Upper lobe of left lung (tissue), 6 donors: Measurements from ENCODE around the gene TRAF2. TPM values are rescaled to one million over a fixed set of nuclear protein-coding genes. Genes with fewer than 3 reads are reported as not detected.

ENCODE experiments used
- ATAC-seq, 2 donors: fragments of 200-7000 bp; cut with Tn5 transposase; one replicate each; pipeline ENCODE4 v1.9.1; 2022; ENCODE audit warnings: mild to moderate bottlenecking in 2 of 2, moderate library complexity in 2 of 2; ENCODE audit not compliant: low FRiP score in 2 of 2
- DNase-seq, 2 donors: peaks; one replicate each; pipeline ENCODE4 v3.0.0-alpha.2; 2019 to 2020
- H3K27ac ChIP-seq, 4 donors: fragments of 200-600 bp; sonication (generic); one replicate each; pipeline ENCODE4 v1.5.1; 2016 to 2019
- H3K27me3 ChIP-seq, 4 donors: fragments of 200-600 bp; sonication (generic); one replicate each; pipeline ENCODE4 v1.5.1; 2017 to 2019
- H3K36me3 ChIP-seq, 4 donors: fragments of 200-600 bp; sonication (generic); one replicate each; pipeline ENCODE4 v1.5.1; 2016 to 2019
- H3K4me1 ChIP-seq, 4 donors: fragments of 200-600 bp; sonication (generic); one replicate each; pipeline ENCODE4 v1.5.1; 2018 to 2019
- H3K4me3 ChIP-seq, 4 donors: fragments of 200-600 bp; sonication (generic); one replicate each; pipeline ENCODE4 v1.5.1; 2017 to 2019; ENCODE audit warnings: mild to moderate bottlenecking in 2 of 4, moderate library complexity in 1 of 4
- H3K9me3 ChIP-seq, 4 donors: fragments of 200-600 bp; sonication (generic); one replicate each; pipeline ENCODE4 v1.5.1; 2018 to 2019
- EP300 ChIP-seq, 4 donors: sonication (generic); formaldehyde crosslinking; IDR thresholded peaks; one replicate each; pipeline ENCODE4 v1.5.1; 2017; ENCODE audit warnings: antibody characterized with exemption in 4 of 4, control low read depth in 2 of 4
- POLR2A ChIP-seq, 4 donors: fragments of 450-650 bp; IDR thresholded peaks; one replicate each; pipeline ENCODE4 v1.5.1; 2016 to 2017; ENCODE audit warnings: antibody characterized with exemption in 4 of 4, mild to moderate bottlenecking in 2 of 4
- POLR2AphosphoS5 ChIP-seq, 2 donors: sonication (generic); formaldehyde crosslinking; IDR thresholded peaks; one replicate each; pipeline ENCODE4 v1.5.1; 2017; ENCODE audit warnings: antibody characterized with exemption in 2 of 2
- WGBS, 2 donors: methylation state at CpG; one replicate each; pipeline ENCODE4 v1.1.5; 2017 to 2018; 5-methylcytosine and 5-hydroxymethylcytosine counted together
- total RNA-seq, 6 donors: library from RNA; depleted of rRNA in 4 of 6; stranded (reverse); fragments of >200 nt in 4 of 6; gene quantifications; one replicate each; pipeline versions ENCODE4 v1.1.0 to v1.2.1, GENCODE V29; 2016 to 2021
- TF ChIP-seq, protein P1 (sequence below), 6 experiments: fragments of 450-650 bp in 4 of 6; fragments of 200-600 bp in 2 of 6; sonication (generic) in 2 of 6; IDR thresholded peaks; one replicate each; pipeline ENCODE4 v1.5.1; 2016 to 2019; ENCODE audit warnings: antibody characterized with exemption in 6 of 6
- donor health status: DM: no; HTN: no; CAD: no; lungs with moderate emphysema.
- donor health status: DM: no; HTN: yes; CAD: no; lungs with severe emphysema.

The TRAF2 gene
- total RNA-seq, 6 donors from 2014 or later: 10.6 to 20.8 (median 13.4) TPM

DNA sequence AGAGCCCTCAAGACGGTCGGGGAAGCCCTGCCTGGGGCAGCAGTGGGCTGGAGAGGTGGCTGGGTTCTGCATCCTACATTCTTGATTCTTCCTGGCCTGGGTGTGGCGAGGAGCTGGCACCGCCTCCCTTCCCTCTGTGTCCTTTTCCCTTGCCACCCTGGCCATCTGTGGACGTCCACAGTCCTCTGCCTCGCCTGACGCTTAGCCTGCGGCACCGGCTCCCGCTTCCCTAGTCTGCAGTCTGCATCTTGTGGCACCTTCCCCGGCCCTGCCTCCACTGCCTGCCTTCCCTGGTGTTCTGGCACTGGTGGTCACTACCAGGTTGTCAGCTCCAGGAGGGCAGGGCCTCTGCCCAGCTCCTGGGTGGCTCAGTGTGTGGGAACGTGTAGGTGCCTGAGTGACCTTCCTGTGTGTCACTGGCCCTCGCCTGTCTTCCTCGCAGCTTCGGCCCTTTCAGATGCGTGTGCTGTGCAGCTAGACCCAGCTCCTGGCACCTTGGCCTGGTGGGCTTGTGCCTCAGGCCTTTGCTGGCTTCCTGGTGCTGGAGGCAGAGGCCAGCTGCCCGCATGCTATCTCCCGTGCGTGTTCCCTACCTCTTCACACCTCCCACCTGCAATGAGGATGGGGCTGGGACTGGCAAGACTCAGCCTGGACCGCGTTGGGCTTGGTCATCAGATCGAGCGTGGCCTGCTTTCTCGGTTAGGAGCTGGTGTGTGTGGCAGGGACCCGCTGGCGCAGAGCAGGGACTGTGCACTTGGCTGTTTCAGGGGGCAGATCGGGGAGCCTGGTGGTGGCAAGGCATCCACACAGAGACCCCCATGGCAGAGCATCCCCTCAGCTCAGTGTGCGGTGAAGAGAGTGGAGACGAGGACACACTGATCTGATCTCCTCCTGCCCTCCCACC lies 20.9 kb downstream of the TRAF2 start:
- H3K9me3 ChIP-seq: no peaks in the 10 kb centered on the region
- peak in 1 of 2 donors; percentile 71 for DNase-seq
- TF ChIP-seq POLR2AphosphoS5 (IDR thresholded peaks at IDR 0.05): no peak
- TF ChIP-seq, protein P1, sequence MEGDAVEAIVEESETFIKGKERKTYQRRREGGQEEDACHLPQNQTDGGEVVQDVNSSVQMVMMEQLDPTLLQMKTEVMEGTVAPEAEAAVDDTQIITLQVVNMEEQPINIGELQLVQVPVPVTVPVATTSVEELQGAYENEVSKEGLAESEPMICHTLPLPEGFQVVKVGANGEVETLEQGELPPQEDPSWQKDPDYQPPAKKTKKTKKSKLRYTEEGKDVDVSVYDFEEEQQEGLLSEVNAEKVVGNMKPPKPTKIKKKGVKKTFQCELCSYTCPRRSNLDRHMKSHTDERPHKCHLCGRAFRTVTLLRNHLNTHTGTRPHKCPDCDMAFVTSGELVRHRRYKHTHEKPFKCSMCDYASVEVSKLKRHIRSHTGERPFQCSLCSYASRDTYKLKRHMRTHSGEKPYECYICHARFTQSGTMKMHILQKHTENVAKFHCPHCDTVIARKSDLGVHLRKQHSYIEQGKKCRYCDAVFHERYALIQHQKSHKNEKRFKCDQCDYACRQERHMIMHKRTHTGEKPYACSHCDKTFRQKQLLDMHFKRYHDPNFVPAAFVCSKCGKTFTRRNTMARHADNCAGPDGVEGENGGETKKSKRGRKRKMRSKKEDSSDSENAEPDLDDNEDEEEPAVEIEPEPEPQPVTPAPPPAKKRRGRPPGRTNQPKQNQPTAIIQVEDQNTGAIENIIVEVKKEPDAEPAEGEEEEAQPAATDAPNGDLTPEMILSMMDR (IDR thresholded peaks at IDR 0.05): no peak
- H3K4me3 ChIP-seq: no peak overlapping the region
- no peaks in the 10 kb centered on the region for H3K27me3 ChIP-seq
- peaks cover 0 to 48% (median 36%) of the 10 kb centered on the region in 4 donors for H3K36me3 ChIP-seq
- H3K4me1 ChIP-seq: peaks cover 12 to 16% (median 15%) of the 10 kb centered on the region in 4 donors
- ATAC-seq: no peak
- WGBS, 2 donors: 95% methylated on average over 15 to 29 of the region's 29 CpGs
- H3K27ac ChIP-seq: no peak overlapping the region

DNA sequence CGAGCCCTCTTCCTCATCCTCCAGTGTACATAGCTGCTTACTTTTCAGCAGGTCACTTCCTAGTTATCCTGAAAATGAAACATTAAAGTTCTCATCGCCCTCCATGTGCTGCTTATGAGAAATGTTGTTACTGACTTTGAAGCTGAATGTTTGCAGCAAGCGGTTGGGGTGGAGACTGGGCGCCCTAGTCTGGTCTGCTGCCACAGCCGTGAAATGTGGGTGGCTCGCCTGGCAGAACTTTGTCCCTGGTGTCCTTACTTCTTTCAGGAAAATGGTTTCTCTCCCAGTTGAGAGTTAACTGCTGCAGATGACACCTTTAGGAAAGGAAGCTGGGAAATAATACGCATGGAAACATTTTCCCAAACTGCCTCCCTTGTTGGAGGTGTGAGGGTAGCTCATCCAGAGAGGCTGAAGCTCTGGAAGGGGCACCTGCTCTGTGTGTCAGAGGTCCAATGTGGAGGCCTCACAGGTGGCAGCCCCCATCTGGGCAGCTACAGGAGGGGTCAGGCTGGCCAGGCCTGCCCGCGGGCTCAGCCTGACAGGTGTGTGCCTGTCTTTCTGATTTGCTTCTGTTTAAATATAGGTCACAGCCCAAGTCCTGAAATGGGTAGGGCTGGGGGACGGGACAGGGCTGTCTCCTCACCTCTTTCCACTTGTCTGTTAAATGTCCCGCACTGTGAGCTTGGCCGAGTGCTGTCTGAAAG lies 24.0 kb downstream of the TRAF2 start:
- ATAC-seq (no peak), DNase-seq (peak in 1 of 2 donors; percentile 37)
- Histone ChIP-seq H3K4me3 (no peak overlapping the region), H3K9me3 (no peaks in the 10 kb centered on the region), H3K36me3 (peaks cover 0 to 75% (median 44%) of the 10 kb centered on the region in 4 donors), H3K27ac (no peak overlapping the region), H3K27me3 (no peaks in the 10 kb centered on the region), H3K4me1 (peaks cover 0 to under 1% (median 0%) of the 10 kb centered on the region in 4 donors)
- TF ChIP-seq, protein P1 (IDR thresholded peaks at IDR 0.05): no peak
- no peak for TF ChIP-seq EP300 (IDR thresholded peaks at IDR 0.05)
- TF ChIP-seq POLR2A (IDR thresholded peaks at IDR 0.05): no peak
- TF ChIP-seq POLR2AphosphoS5 (IDR thresholded peaks at IDR 0.05): no peak
- WGBS, 2 donors: 95 to 96% methylated on average over 9 to 12 of the region's 12 CpGs

DNA sequence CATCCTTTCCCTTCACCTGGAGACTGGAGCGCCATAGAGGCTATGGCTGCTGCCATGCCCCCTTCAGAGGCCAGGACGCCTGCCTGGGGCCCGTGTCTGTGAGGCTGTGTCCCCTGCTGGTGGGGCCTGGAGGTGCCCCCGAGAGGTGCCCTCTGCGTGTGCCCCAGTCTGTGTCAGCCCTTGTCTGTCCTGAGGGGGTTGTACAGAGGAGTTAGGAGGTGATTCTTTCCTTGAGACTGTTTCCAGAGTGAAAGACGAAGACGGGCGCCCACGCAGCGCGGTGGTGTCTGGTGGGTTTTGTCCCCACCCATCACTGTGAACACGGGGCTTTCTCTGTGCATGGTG lies 24.6 kb downstream of the TRAF2 start:
- Histone ChIP-seq H3K4me1 (no peaks in the 10 kb centered on the region), H3K27ac (no peak overlapping the region), H3K9me3 (no peaks in the 10 kb centered on the region), H3K36me3 (peaks cover 0 to 80% (median 45%) of the 10 kb centered on the region in 4 donors), H3K27me3 (no peaks in the 10 kb centered on the region), H3K4me3 (no peak overlapping the region)
- 87 to 95% methylated on average over 8 to 12 of the region's 12 CpGs for WGBS, 2 donors
- TF ChIP-seq EP300 (IDR thresholded peaks at IDR 0.05) (no peak), POLR2AphosphoS5 (IDR thresholded peaks at IDR 0.05) (no peak), POLR2A (IDR thresholded peaks at IDR 0.05) (no peak)
- TF ChIP-seq, protein P1 (IDR thresholded peaks at IDR 0.05): no peak
- ATAC-seq (no peak), DNase-seq (peak in 1 of 2 donors; percentile 73)

DNA sequence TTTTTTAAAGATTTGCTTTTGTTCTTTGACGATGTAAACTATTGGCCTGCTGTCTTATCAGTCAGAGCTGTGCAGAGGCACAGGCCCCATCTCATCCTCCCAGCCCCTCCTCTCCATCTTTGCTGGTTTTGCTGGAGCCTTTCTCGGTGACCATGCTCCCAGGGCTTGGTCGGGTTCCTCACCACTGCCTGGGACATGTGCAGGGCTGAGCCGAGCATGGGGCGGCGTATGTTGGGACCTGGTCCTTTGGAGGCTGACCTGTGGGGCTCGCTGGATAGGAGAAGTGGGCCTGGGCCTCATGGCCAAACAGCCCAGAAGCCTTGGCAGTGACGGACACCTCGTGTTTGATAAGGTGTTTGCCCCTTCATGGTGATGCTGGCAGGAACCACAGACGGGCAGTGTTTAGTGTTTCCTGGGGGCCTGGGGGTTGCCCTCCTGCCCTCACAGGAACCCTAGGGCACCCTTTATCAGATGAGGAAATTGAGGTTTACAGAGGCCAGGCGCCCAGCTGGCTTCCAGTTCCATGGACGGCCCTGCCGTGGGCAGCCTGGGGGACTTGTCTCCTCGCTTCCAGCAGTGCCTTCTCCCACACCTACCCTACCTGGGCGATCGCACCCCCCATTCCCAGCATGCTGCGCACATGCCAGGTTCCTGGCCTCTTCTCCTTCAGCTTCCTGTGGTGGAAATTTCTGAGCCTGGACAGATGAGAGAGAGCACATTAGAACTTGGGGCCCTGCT lies 27.6 kb downstream of the TRAF2 start:
- ATAC-seq (no peak), DNase-seq (peak in 1 of 2 donors; percentile 37)
- no peaks in the 10 kb centered on the region for H3K27me3 ChIP-seq
- H3K4me1 ChIP-seq: no peaks in the 10 kb centered on the region
- no peak overlapping the region for H3K4me3 ChIP-seq
- no peaks in the 10 kb centered on the region for H3K9me3 ChIP-seq
- TF ChIP-seq EP300 (IDR thresholded peaks at IDR 0.05): no peak
- no peak for TF ChIP-seq POLR2A (IDR thresholded peaks at IDR 0.05)
- no peak for TF ChIP-seq POLR2AphosphoS5 (IDR thresholded peaks at IDR 0.05)
- TF ChIP-seq, protein P1 (IDR thresholded peaks at IDR 0.05): no peak
- 89 to 95% methylated on average over 16 to 17 of the region's 17 CpGs for WGBS, 2 donors
- H3K27ac ChIP-seq: no peak overlapping the region
- H3K36me3 ChIP-seq: peaks cover 0 to 81% (median 43%) of the 10 kb centered on the region in 4 donors
